ENCODE data around the gene SV2B. TPM values are rescaled to one million over a fixed set of nuclear protein-coding genes. Genes with fewer than 3 reads are reported as not detected.

The SV2B gene
- total and polyA plus RNA-seq, 8 donors, result 0.06 to 1.7 (median 0.23) TPM; not detected in 3

DNA sequence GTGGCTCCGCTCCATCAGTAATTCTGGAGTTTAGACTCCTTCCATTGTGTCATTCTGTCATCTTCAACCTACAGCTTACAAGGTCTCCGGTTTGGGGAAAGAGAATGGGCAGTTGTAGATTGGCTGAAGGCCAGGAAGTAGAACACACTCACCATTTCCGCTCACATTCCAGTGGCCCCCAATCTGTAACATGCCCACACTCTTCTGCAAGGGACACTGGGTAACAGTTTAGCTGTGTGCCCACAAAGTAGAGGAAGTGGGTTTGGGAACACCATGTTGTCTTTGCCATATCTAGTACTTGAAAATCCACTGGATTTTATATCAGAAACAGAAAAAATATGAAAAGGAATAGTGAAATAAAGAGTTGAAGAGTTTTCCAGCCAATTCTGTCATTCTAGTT, 153.5 kb downstream of the SV2B start:
- Histone ChIP-seq H3K36me3 (no peaks in the 10 kb centered on the region), H3K27me3 (peaks cover 0 to 17% (median 0%) of the 10 kb centered on the region in 3 donors), H3K4me3 (no peak overlapping the region), H3K4me1 (no peaks in the 10 kb centered on the region), H3K9me3 (no peaks in the 10 kb centered on the region), H3K27ac (no peak overlapping the region)
- WGBS, 5 donors, result 73 to 79% (median 76%) methylated on average over 3 of the region's 3 CpGs
- no peak for DNase-seq
- intact Hi-C loops (cut with DNase I; ENCODE audit: low total_unique reads), result no loop called here
- TF ChIP-seq POLR2A (IDR thresholded peaks at IDR 0.05) (no peak), EP300 (IDR thresholded peaks at IDR 0.05) (no peak), POLR2AphosphoS5 (IDR thresholded peaks at IDR 0.05) (no peak)
- TF ChIP-seq, protein P1, sequence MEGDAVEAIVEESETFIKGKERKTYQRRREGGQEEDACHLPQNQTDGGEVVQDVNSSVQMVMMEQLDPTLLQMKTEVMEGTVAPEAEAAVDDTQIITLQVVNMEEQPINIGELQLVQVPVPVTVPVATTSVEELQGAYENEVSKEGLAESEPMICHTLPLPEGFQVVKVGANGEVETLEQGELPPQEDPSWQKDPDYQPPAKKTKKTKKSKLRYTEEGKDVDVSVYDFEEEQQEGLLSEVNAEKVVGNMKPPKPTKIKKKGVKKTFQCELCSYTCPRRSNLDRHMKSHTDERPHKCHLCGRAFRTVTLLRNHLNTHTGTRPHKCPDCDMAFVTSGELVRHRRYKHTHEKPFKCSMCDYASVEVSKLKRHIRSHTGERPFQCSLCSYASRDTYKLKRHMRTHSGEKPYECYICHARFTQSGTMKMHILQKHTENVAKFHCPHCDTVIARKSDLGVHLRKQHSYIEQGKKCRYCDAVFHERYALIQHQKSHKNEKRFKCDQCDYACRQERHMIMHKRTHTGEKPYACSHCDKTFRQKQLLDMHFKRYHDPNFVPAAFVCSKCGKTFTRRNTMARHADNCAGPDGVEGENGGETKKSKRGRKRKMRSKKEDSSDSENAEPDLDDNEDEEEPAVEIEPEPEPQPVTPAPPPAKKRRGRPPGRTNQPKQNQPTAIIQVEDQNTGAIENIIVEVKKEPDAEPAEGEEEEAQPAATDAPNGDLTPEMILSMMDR (IDR thresholded peaks at IDR 0.05), result no peak

DNA sequence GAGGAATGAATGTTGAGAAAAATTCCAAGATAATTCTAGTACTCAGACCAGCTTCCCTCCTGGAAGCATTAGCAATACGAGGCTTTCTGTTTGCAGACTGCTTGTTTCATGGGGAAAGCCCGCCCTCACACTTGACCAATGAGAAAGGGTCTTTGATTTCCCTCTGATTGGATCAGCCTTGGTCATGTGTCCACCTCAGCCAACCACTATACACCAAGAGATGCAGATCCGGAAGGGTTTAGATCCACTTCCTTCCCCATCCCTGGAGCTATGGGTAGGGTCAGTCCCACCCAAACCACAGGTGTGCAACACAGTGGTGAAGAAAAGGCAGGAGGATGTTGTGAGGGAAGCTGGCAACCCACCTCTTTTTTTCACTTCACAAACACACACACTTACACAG, 154.7 kb downstream of the SV2B start:
- H3K27ac ChIP-seq, result no peak overlapping the region
- intact Hi-C loops (cut with DNase I; ENCODE audit: low total_unique reads), result no loop called here
- no peaks in the 10 kb centered on the region for H3K9me3 ChIP-seq
- no peak for DNase-seq
- WGBS, 5 donors, result 61 to 75% (median 68%) methylated on average over 3 of the region's 3 CpGs
- H3K4me1 ChIP-seq, result no peaks in the 10 kb centered on the region
- peaks cover 0 to 28% (median 0%) of the 10 kb centered on the region in 3 donors for H3K27me3 ChIP-seq
- H3K4me3 ChIP-seq, result no peak overlapping the region
- TF ChIP-seq POLR2A (IDR thresholded peaks at IDR 0.05) (no peak), POLR2AphosphoS5 (IDR thresholded peaks at IDR 0.05) (no peak)
- no peaks in the 10 kb centered on the region for H3K36me3 ChIP-seq

DNA sequence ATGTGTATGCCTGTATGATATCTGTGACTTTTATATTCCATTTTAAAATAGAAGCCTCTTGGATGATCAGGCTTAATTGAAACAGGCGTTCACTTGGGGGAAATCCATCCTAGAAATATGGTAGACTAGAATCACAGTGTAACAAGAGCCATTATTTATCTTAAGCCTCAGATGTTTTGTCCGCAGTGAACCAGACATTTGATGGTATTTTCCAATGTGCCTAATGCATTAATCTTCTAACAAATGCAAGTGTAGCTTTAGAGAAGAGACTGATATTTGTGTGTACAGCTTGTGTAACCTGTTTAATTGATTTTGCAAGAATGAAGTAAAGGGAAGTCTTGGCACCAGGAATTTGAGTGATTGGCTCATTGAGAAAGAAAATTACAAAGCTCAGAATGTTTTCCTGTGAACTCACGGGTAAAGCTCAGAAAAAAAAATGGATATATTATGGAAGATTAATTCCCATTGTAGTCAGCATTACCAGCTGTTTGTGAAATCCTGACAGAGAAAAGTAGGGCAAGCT, 155.7 kb downstream of the SV2B start:
- H3K36me3 ChIP-seq, result no peaks in the 10 kb centered on the region
- no peak overlapping the region for H3K4me3 ChIP-seq
- intact Hi-C loops (cut with DNase I; ENCODE audit: low total_unique reads), result no loop called here
- peaks cover 0 to 28% (median 0%) of the 10 kb centered on the region in 3 donors for H3K27me3 ChIP-seq
- DNase-seq, result no peak
- H3K9me3 ChIP-seq, result no peaks in the 10 kb centered on the region
- no peak overlapping the region for H3K27ac ChIP-seq
- H3K4me1 ChIP-seq, result no peaks in the 10 kb centered on the region
- WGBS, 5 donors, result 33 to 53% (median 42%) methylated on average over 3 of the region's 3 CpGs
- TF ChIP-seq POLR2A (IDR thresholded peaks at IDR 0.05) (no peak), EP300 (IDR thresholded peaks at IDR 0.05) (no peak), POLR2AphosphoS5 (IDR thresholded peaks at IDR 0.05) (no peak)
- TF ChIP-seq, protein P1 (IDR thresholded peaks at IDR 0.05), result no peak

DNA sequence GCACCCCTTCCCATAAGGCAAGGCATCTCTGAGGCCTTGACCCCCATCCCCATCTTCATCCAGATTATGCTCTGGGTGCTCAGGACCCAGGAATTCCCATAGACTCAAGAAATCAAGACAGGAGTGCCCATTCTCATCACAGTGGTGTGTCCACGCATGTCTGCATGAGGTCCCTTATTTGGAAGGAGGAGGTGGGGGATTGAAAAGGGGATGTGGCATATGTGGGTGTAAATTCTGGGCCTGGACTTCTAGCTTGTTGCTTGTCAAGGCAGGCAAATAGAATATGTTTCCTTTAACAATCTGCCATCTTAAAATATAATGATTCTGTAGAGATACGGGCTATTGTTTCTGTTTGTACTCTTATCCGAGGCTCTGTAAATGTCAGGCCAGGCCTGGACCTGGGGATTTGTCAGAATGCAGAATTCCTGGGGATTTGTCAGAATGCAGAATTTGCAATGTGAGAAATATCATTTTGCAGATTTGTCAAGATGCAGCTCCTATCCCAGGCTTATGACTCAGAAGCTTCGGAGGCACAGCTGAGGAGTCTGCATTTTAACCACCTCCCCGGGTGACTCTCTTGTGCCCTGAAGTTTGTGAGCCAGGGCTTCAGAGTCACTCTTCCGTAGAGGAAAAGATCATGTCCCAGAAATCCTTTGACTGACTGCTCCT, 157.8 kb downstream of the SV2B start:
- H3K9me3 ChIP-seq, result no peaks in the 10 kb centered on the region
- no peaks in the 10 kb centered on the region for H3K36me3 ChIP-seq
- no peak overlapping the region for H3K27ac ChIP-seq
- intact Hi-C loops (cut with DNase I; ENCODE audit: low total_unique reads), result no loop called here
- H3K4me3 ChIP-seq, result no peak overlapping the region
- no peak for TF ChIP-seq POLR2AphosphoS5 (IDR thresholded peaks at IDR 0.05)
- no peak for TF ChIP-seq POLR2A (IDR thresholded peaks at IDR 0.05)
- H3K27me3 ChIP-seq, result peaks cover 0 to 28% (median 0%) of the 10 kb centered on the region in 3 donors
- WGBS, 5 donors, result 74 to 87% (median 86%) methylated on average over 6 of the region's 6 CpGs
- no peak for DNase-seq
- H3K4me1 ChIP-seq, result no peaks in the 10 kb centered on the region

DNA sequence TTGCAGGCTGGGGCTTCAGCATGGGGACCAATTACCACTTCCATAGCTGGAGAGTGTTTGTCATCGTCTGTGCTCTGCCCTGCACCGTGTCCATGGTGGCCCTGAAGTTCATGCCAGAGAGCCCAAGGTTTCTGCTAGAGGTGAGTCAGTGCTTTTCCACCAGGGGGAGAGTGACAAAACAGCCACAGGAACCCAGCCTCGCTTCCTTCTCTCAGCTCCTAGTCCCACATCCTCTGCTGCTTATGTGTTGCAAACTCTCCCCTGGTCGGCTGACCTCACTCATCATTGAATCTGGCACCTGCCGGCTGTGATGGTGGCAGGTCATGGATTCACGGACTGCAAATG, 158.3 kb downstream of the SV2B start:
- no peaks in the 10 kb centered on the region for H3K9me3 ChIP-seq
- TF ChIP-seq, protein P1 (IDR thresholded peaks at IDR 0.05), result no peak
- no peak for TF ChIP-seq EP300 (IDR thresholded peaks at IDR 0.05)
- TF ChIP-seq POLR2AphosphoS5 (IDR thresholded peaks at IDR 0.05), result no peak
- TF ChIP-seq POLR2A (IDR thresholded peaks at IDR 0.05), result no peak
- no peak overlapping the region for H3K4me3 ChIP-seq
- peaks cover 0 to 1% (median 0%) of the 10 kb centered on the region in 4 donors for H3K4me1 ChIP-seq
- intact Hi-C loops (cut with DNase I; ENCODE audit: low total_unique reads), result no loop called here
- H3K36me3 ChIP-seq, result no peaks in the 10 kb centered on the region
- no peak overlapping the region for H3K27ac ChIP-seq
- WGBS, 5 donors, result 43 to 47% (median 44%) methylated on average over 5 to 6 of the region's 6 CpGs
- no peak for DNase-seq
- H3K27me3 ChIP-seq, result peaks cover 0 to 28% (median 2%) of the 10 kb centered on the region in 3 donors

Measured in stomach (tissue), 9 donors.